Measurements from ENCODE around the gene SCAMP1. TPM values are rescaled to one million over a fixed set of nuclear protein-coding genes. Genes with fewer than 3 reads are reported as not detected.

Gene SCAMP1
- total and polyA plus RNA-seq, 2 of the 8 experiments (the other 6 are each of a cell fraction or from before 2014, with no cell fraction given), result 18.6 to 55.9 TPM

DNA sequence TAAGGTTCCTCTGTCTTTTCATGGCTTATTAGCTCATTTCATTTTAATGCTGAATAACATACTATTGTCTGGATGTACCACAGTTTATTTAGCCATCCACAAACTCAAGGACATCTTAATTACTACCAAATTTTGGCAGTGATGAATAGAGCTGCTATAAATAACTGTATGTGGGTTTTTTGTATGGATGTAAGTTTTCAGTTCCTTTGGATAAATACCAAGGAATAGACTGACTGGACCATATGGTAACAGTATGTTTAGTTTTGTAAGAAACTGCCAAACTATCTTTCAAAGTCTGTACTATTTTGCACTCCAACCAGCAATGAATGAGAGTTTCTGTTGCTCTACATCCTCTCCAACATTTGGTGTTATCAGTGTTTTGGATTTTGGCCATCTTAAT, 38.7 kb downstream of the SCAMP1 start (continued):
- TF ChIP-seq, protein P1, sequence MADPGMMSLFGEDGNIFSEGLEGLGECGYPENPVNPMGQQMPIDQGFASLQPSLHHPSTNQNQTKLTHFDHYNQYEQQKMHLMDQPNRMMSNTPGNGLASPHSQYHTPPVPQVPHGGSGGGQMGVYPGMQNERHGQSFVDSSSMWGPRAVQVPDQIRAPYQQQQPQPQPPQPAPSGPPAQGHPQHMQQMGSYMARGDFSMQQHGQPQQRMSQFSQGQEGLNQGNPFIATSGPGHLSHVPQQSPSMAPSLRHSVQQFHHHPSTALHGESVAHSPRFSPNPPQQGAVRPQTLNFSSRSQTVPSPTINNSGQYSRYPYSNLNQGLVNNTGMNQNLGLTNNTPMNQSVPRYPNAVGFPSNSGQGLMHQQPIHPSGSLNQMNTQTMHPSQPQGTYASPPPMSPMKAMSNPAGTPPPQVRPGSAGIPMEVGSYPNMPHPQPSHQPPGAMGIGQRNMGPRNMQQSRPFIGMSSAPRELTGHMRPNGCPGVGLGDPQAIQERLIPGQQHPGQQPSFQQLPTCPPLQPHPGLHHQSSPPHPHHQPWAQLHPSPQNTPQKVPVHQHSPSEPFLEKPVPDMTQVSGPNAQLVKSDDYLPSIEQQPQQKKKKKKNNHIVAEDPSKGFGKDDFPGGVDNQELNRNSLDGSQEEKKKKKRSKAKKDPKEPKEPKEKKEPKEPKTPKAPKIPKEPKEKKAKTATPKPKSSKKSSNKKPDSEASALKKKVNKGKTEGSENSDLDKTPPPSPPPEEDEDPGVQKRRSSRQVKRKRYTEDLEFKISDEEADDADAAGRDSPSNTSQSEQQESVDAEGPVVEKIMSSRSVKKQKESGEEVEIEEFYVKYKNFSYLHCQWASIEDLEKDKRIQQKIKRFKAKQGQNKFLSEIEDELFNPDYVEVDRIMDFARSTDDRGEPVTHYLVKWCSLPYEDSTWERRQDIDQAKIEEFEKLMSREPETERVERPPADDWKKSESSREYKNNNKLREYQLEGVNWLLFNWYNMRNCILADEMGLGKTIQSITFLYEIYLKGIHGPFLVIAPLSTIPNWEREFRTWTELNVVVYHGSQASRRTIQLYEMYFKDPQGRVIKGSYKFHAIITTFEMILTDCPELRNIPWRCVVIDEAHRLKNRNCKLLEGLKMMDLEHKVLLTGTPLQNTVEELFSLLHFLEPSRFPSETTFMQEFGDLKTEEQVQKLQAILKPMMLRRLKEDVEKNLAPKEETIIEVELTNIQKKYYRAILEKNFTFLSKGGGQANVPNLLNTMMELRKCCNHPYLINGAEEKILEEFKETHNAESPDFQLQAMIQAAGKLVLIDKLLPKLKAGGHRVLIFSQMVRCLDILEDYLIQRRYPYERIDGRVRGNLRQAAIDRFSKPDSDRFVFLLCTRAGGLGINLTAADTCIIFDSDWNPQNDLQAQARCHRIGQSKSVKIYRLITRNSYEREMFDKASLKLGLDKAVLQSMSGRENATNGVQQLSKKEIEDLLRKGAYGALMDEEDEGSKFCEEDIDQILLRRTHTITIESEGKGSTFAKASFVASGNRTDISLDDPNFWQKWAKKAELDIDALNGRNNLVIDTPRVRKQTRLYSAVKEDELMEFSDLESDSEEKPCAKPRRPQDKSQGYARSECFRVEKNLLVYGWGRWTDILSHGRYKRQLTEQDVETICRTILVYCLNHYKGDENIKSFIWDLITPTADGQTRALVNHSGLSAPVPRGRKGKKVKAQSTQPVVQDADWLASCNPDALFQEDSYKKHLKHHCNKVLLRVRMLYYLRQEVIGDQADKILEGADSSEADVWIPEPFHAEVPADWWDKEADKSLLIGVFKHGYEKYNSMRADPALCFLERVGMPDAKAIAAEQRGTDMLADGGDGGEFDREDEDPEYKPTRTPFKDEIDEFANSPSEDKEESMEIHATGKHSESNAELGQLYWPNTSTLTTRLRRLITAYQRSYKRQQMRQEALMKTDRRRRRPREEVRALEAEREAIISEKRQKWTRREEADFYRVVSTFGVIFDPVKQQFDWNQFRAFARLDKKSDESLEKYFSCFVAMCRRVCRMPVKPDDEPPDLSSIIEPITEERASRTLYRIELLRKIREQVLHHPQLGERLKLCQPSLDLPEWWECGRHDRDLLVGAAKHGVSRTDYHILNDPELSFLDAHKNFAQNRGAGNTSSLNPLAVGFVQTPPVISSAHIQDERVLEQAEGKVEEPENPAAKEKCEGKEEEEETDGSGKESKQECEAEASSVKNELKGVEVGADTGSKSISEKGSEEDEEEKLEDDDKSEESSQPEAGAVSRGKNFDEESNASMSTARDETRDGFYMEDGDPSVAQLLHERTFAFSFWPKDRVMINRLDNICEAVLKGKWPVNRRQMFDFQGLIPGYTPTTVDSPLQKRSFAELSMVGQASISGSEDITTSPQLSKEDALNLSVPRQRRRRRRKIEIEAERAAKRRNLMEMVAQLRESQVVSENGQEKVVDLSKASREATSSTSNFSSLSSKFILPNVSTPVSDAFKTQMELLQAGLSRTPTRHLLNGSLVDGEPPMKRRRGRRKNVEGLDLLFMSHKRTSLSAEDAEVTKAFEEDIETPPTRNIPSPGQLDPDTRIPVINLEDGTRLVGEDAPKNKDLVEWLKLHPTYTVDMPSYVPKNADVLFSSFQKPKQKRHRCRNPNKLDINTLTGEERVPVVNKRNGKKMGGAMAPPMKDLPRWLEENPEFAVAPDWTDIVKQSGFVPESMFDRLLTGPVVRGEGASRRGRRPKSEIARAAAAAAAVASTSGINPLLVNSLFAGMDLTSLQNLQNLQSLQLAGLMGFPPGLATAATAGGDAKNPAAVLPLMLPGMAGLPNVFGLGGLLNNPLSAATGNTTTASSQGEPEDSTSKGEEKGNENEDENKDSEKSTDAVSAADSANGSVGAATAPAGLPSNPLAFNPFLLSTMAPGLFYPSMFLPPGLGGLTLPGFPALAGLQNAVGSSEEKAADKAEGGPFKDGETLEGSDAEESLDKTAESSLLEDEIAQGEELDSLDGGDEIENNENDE (IDR thresholded peaks at IDR 0.05; ENCODE audit: insufficient replicate concordance, low read length), result no peak
- TF ChIP-seq HDAC2 (IDR thresholded peaks at IDR 0.05; ENCODE audit: borderline replicate concordance in 1 of 2, low read depth in 2 of 2, low read length in 2 of 2), result no peak
- TF ChIP-seq CBX8 (IDR thresholded peaks at IDR 0.05; ENCODE audit: borderline replicate concordance, low read depth, low read length), result no peak
- TF ChIP-seq CBX5 (IDR thresholded peaks at IDR 0.05; ENCODE audit: low read depth, low read length), result no peak
- TF ChIP-seq FOSL1 (IDR thresholded peaks at IDR 0.05; ENCODE audit: insufficient read depth, low read depth, low read length), result no peak
- TF ChIP-seq EP300 (IDR thresholded peaks at IDR 0.05; ENCODE audit: borderline replicate concordance in 1 of 2, low read depth in 2 of 2, low read length in 2 of 2), result no peak
- TF ChIP-seq BACH1 (IDR thresholded peaks at IDR 0.05; ENCODE audit: low read length), result no peak
- no peak for TF ChIP-seq CHD2 (IDR thresholded peaks at IDR 0.05; ENCODE audit: low read length)
